Testis (tissue), 2 donors: Measurements from ENCODE around the gene MAGEF1.

Experiments used
- POLR2A ChIP-seq: fragments of 450-650 bp; IDR thresholded peaks from one replicate; pipeline ENCODE4 v1.6.1; 2017; ENCODE audit warnings: antibody characterized with exemption, mild to moderate bottlenecking, moderate library complexity
- TF ChIP-seq, protein P1 (sequence below), 3 experiments: fragments of 450-650 bp in 2 of 3; fragments of 200-600 bp in 1 of 3; sonication (generic) in 1 of 3; IDR thresholded peaks; one replicate each; pipeline ENCODE4 v1.5.1; 2016 to 2019; ENCODE audit warnings: antibody characterized with exemption in 3 of 3, mild to moderate bottlenecking in 2 of 3, moderate library complexity in 1 of 3

DNA sequence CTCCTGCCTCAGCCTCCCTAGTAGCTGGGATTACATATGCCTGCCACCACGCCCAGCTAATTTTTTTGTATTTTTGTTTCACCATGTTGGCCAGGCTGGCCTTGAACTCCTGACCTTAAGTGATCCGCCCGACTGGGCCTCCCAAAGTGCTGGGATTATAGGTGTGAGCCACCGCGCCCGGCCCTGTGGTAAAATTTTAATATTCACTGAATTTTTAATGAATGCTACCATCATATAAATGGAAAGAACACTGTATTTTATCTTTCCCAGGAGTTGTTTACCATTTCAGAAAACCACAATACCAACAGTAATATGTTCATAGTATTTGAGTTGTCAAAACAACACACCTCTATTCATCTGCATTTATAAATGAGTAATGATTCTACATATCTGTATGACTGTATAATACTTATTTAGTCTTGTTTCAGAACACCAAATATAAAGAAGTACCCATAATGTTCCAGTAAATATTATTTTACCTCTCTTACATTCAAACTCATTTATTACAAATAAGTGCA lies 16.2 kb upstream of the MAGEF1 start:
- TF ChIP-seq, protein P1, sequence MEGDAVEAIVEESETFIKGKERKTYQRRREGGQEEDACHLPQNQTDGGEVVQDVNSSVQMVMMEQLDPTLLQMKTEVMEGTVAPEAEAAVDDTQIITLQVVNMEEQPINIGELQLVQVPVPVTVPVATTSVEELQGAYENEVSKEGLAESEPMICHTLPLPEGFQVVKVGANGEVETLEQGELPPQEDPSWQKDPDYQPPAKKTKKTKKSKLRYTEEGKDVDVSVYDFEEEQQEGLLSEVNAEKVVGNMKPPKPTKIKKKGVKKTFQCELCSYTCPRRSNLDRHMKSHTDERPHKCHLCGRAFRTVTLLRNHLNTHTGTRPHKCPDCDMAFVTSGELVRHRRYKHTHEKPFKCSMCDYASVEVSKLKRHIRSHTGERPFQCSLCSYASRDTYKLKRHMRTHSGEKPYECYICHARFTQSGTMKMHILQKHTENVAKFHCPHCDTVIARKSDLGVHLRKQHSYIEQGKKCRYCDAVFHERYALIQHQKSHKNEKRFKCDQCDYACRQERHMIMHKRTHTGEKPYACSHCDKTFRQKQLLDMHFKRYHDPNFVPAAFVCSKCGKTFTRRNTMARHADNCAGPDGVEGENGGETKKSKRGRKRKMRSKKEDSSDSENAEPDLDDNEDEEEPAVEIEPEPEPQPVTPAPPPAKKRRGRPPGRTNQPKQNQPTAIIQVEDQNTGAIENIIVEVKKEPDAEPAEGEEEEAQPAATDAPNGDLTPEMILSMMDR (IDR thresholded peaks at IDR 0.05): no peak
- TF ChIP-seq POLR2A: no peak
